GM19240 (cell line): ENCODE data around the gene SLC35C1.
"Not testable (repeated sequence)": the region's sequence is repeated elsewhere in the genome, so short reads cannot be mapped to it uniquely, and the experiment has no call there.

Experiments used
- DNase-seq: peaks from one replicate; pipeline ENCODE4 v3.0.0; 2011; ENCODE audit warnings: low spot score; ENCODE audit not compliant: insufficient read length

Gene SLC35C1

DNA sequence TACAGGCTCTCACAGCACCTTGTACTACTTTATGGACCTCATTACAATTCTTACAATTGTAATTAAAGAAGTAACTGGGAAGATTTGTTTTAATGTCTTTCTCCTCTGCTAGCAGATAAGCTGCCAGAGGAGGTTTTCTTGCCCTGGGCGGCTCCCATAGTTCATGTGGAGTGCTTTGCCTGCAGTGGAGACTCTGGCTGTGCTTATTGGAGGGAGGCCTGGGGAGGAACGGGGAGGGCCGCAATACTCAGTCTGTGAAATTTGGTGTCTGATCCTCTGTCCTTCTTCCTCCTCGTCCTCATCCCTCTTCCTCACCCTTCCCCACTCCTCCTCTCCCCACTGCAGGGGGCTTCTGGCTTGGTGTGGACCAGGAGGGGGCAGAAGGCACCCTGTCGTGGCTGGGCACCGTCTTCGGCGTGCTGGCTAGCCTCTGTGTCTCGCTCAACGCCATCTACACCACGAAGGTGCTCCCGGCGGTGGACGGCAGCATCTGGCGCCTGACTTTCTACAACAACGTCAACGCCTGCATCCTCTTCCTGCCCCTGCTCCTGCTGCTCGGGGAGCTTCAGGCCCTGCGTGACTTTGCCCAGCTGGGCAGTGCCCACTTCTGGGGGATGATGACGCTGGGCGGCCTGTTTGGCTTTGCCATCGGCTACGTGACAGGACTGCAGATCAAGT lies 5.6 kb downstream of the SLC35C1 start:
- no peak for DNase-seq

DNA sequence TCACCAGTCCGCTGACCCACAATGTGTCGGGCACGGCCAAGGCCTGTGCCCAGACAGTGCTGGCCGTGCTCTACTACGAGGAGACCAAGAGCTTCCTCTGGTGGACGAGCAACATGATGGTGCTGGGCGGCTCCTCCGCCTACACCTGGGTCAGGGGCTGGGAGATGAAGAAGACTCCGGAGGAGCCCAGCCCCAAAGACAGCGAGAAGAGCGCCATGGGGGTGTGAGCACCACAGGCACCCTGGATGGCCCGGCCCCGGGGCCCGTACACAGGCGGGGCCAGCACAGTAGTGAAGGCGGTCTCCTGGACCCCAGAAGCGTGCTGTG lies 6.1 kb downstream of the SLC35C1 start:
- no peak for DNase-seq

GRCh38 chr11:45811571-45812290 lies 6.8 kb downstream of the SLC35C1 start:
- no peak for DNase-seq

GRCh38 chr11:45812581-45813548 lies 7.9 kb downstream of the SLC35C1 start:
- no peak for DNase-seq

DNA sequence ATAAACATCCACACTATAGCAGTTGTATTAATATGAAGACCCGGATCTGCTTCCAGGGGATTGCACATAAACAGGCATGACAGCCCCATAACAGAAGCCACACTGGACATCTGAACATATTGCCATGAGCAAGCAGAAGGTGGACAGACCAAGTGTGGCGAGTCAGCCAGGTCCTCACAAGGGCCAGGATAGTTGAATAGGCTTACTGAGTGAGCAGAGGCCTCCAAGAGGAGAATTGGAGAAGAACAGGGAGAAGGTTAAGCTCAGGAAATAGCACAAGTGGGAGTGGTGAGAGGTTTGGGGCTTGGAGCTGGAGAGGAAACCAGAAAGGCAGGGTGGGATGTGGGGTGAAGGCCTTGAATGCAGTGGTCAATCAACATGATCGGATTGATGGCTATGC lies 10.8 kb downstream of the SLC35C1 start:
- DNase-seq = no peak

DNA sequence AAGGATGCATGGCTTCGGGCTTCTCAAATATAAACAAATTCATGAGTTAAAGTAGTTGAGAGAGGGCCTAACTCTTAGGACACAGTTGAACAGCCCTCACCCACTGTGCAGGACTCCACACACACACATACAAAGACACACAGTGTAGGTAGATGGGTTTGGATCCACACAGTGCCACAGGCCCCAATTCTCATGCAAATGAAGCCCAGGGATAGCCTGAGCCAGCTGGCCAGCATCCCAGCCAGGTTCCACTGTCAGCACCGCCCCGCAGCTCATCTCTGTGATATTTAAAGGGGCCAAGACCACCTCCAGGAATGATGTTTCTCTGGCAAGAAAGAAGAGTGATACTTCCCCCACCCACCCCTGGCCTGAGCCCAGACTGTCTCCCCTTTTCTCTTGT lies 11.7 kb downstream of the SLC35C1 start:
- DNase-seq = no peak

DNA sequence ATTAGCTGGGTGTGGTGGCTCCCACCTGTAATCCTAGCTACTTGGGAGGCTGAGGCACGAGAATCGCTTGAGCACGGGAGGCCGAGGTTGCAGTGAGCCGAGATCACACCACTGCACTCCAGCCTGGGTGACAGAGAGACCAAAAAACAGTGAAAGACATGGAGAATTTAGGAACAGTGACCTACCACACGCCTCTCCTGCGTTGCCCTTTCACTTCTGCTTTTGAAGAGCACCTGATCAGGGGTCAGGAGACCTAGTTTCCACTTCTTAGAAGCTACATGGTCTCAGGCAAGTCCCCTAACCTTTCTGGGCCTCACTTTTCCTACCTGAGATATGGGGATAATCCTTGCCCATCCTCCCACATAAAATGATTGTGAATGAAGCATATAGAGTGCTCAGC lies 12.2 kb downstream of the SLC35C1 start:
- DNase-seq = peak; percentile 36

DNA sequence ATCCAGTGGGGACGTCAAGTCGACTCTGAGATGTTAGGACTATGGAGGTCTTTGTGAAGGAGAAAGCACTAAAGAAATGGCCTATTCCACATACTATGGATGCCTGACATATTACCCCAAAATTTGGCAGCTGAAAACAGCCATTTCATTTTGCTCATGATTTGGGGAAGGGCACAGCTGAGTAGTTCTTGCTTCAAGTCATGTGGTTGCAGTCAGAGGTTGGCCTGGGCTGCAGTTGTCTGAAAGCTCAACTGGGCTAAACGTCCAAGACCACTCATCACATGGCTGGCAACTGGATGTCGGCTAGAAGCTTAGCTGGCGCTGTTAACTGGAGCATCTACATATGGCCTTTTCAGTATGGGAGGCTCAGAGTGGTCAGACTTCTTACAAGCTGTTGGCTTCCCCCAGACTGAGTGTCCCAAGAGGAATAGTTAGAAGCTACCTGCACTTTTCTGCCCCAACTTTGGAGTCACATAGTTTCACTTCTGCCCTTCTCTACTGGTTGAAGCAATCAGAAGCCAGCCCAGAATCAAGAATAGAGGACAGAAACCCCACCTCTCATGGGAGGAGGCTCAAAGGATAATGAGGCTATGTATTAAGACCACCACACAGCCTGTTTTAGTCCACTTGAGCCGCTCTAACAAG lies 14.1 kb downstream of the SLC35C1 start:
- no peak for DNase-seq

DNA sequence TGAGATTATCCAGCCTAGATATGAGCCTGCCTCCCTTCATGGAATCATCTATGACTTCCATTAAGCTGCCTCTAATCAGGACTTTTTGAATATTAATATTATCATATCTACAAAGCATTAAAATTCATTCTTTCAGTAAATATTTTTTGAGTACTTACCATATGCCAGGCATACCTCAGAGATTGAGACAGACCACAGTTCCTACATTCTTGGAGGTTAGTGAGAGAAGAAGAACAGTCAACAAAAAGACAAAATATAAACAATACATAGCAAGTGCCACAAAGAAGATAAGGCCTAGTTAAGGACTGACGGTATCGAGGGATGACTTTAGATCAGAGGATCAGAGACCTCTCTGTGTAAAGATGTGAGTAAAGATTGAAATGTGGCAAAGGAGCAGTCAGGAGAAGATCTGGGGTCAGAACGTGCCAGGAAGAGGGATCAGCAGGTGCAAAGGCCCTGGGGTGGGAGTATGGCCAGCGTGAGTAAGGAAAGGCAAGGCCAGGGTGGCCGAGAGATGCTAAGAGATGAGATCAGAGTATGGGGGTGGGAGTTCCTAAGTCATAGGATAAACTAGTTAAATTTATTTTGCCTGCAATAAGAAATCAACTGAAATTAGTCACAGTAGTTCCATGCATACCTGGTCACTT lies 15.4 kb downstream of the SLC35C1 start:
- no peak for DNase-seq

DNA sequence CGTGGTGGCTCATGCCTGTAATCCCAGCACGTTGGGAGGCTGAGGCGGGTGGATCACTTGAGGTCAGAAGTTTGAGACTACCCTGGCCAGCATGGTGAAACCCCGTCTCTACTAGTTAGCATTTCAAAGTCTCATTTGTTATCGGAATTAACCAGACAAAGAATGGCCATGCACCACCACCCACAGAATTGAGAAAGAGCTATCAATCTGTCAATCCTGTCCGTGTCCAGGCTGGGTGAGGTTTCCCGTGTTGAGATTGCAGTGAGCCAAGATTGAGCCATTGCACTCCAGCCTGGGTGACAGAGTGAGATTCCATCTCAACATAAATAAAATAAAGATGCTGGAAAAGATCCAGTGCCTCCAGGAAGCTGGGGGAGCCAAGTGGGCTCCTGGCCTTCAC lies 21.5 kb downstream of the SLC35C1 start:
- DNase-seq = not testable (repeated sequence)

- no peak for DNase-seq
These were observed 22.2 kb downstream of the SLC35C1 start for GRCh38 chr11:45827123-45827522.

DNA sequence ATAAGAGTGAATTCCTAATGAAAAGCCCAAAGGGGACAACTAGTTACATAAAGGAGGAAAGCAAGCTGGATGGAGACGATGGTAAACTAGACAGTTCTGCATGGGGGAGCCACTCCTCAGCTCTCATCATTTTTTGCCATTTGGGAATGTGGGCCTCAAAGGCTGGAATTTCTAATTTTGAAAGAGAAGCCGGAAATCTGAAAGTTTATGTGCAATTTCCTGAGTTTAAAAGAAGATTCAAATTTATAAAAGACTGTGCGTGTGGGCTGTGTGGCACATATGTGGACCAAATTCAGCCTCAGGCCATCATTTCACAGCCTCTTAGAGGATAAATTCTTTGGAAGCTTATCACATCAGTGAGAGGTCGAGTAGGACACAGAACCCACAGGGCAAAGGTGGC lies 24.0 kb downstream of the SLC35C1 start:
- no peak for DNase-seq

DNA sequence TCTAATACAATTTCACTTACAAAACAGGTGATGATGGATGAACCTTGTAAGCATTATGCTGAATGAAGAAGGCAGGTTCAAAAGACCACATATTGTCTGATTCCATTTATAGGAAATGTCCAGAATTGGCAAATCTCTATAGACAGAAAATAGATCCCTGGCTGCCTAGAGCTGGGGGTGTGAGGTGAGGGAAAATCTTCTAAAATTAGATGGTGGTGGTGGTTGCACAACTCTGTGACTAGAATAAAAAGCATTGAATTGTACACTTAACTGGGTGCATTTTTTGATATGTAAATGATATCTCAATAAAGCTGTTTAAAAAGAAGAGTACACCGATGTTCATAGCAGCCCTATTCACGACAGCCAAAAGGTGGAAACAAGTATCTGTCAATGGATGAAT lies 25.6 kb downstream of the SLC35C1 start:
- DNase-seq = no peak

GRCh38 chr11:45832811-45833441 lies 28.0 kb downstream of the SLC35C1 start:
- DNase-seq = no peak

- DNase-seq = no peak
These were observed 28.8 kb downstream of the SLC35C1 start for GRCh38 chr11:45833761-45834160.

GRCh38 chr11:45834298-45834756 lies 29.4 kb downstream of the SLC35C1 start:
- DNase-seq = no peak

DNA sequence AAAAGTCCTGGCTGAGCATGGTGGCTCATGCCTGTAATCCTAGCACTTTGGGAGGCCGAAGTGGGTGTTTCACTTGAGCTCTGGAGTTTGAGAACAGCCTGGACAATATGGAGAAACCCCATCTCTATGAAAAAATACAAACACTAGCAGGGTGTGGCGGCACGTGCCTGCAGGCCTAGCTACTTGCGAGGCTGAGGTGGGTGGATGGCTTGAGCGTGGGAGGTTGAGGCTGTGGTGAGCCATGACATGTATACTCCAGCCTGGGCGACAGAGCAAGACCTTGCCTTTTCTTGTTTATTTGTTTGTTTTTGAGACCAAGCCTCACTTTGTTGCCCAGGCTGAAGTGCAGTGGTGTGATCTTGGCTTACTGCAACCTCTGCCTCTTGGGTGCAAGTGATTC lies 34.3 kb downstream of the SLC35C1 start:
- no peak for DNase-seq

GRCh38 chr11:45840251-45840650 lies 35.3 kb downstream of the SLC35C1 start:
- not testable (repeated sequence) for DNase-seq

- peak; percentile 68 for DNase-seq
These were observed 38.4 kb downstream of the SLC35C1 start for GRCh38 chr11:45843158-45843924.
